H9 (cell line): ENCODE measurements around the gene MUC21. TPM values are rescaled to one million over a fixed set of nuclear protein-coding genes. Genes with fewer than 3 reads are reported as not detected.

ENCODE experiments used
- DNase-seq: peaks from one replicate; pipeline ENCODE4 v3.0.0-alpha.2; 2017
- H2AFZ ChIP-seq: one replicate; pipeline ENCODE4 v1.6.1; 2013; ENCODE audit warnings: mild to moderate bottlenecking, low read length, control low read depth, moderate library complexity
- H2AK5ac ChIP-seq: 2 replicates; pipeline ENCODE4 v1.6.1; 2013; ENCODE audit warnings: low read length, control low read depth, mixed read lengths; ENCODE audit not compliant: insufficient read length
- H2BK120ac ChIP-seq: one replicate; pipeline ENCODE4 v1.6.1; 2013; ENCODE audit warnings: low read depth, mild to moderate bottlenecking, low read length, control low read depth, inconsistent platforms; ENCODE audit not compliant: poor library complexity, severe bottlenecking
- H2BK12ac ChIP-seq: 2 replicates; pipeline ENCODE4 v1.6.1; 2013; ENCODE audit warnings: low read length, control low read depth, mixed read lengths, low read depth; ENCODE audit not compliant: insufficient read length
- H2BK15ac ChIP-seq: 2 replicates; pipeline ENCODE4 v1.6.1; 2013; ENCODE audit warnings: low read depth, low read length, control low read depth
- H2BK20ac ChIP-seq: one replicate; pipeline ENCODE4 v1.6.1; 2013; ENCODE audit warnings: low read depth, mild to moderate bottlenecking, low read length, control low read depth, inconsistent platforms; ENCODE audit not compliant: poor library complexity, severe bottlenecking
- H2BK5ac ChIP-seq: 2 replicates; pipeline ENCODE4 v1.6.1; 2013; ENCODE audit warnings: low read length, control low read depth, mixed read lengths; ENCODE audit not compliant: insufficient read length
- H3K14ac ChIP-seq: 2 replicates; pipeline ENCODE4 v1.6.1; 2013; ENCODE audit warnings: low read length, control low read depth; ENCODE audit not compliant: insufficient read depth
- H3K18ac ChIP-seq: 2 replicates; pipeline ENCODE4 v1.6.1; 2013; ENCODE audit warnings: low read depth, mild to moderate bottlenecking, mixed read lengths, low read length, control low read depth; ENCODE audit not compliant: insufficient read length
- H3K23ac ChIP-seq: 2 replicates; pipeline ENCODE4 v1.6.1; 2013; ENCODE audit warnings: low read length, control low read depth, mixed read lengths, low read depth; ENCODE audit not compliant: insufficient read length
- H3K23me2 ChIP-seq: 2 replicates; pipeline ENCODE4 v1.6.1; 2013; ENCODE audit warnings: low read depth, mild to moderate bottlenecking, mixed read lengths, low read length, control low read depth; ENCODE audit not compliant: insufficient read length, poor library complexity, severe bottlenecking
- H3K27ac ChIP-seq: 2 replicates; pipeline ENCODE4 v1.5.1; 2013; ENCODE audit warnings: low read length, control low read depth, mixed read lengths, low read depth; ENCODE audit not compliant: insufficient read length
- H3K27me3 ChIP-seq: 2 replicates; pipeline ENCODE4 v1.6.1; 2013; ENCODE audit warnings: low read length, control low read depth, inconsistent platforms; ENCODE audit not compliant: insufficient read depth
- H3K4ac ChIP-seq: 2 replicates; pipeline ENCODE4 v1.6.1; 2013; ENCODE audit warnings: low read depth, mild to moderate bottlenecking, control low read depth, inconsistent platforms, low read length, moderate library complexity
- H3K4me1 ChIP-seq: 2 replicates; pipeline ENCODE4 v1.6.1; 2013; ENCODE audit warnings: low read length, control low read depth, inconsistent platforms; ENCODE audit not compliant: insufficient read depth
- H3K4me2 ChIP-seq: 2 replicates; pipeline ENCODE4 v1.6.1; 2013; ENCODE audit warnings: low read length, control low read depth, mixed read lengths; ENCODE audit not compliant: insufficient read length, insufficient read depth
- H3K56ac ChIP-seq: 2 replicates; pipeline ENCODE4 v1.6.1; 2013; ENCODE audit warnings: low read depth, mild to moderate bottlenecking, mixed read lengths, low read length, control low read depth; ENCODE audit not compliant: insufficient read length
- H3K79me1 ChIP-seq: 2 replicates; pipeline ENCODE4 v1.6.1; 2013; ENCODE audit warnings: low read depth, mild to moderate bottlenecking, moderate library complexity, low read length, control low read depth, inconsistent platforms; ENCODE audit not compliant: insufficient read depth, poor library complexity, severe bottlenecking
- H3K79me2 ChIP-seq: 2 replicates; pipeline ENCODE4 v1.6.1; 2013; ENCODE audit warnings: low read length, control low read depth, inconsistent platforms; ENCODE audit not compliant: insufficient read depth
- H3K9ac ChIP-seq: 2 replicates; pipeline ENCODE4 v1.6.1; 2013; ENCODE audit warnings: low read length, control low read depth, mixed read lengths; ENCODE audit not compliant: insufficient read length; ENCODE audit errors: extremely low read depth
- H3K9me3 ChIP-seq: one replicate; pipeline ENCODE4 v1.6.1; 2013; ENCODE audit warnings: low read depth, low read length, inconsistent platforms; ENCODE audit not compliant: control insufficient read depth
- H3T11ph ChIP-seq: one replicate; pipeline ENCODE4 v1.6.1; 2013; ENCODE audit warnings: mild to moderate bottlenecking, low read length, control low read depth, inconsistent platforms
- H4K20me1 ChIP-seq: one replicate; pipeline ENCODE4 v1.6.1; 2013; ENCODE audit not compliant: control insufficient read depth, insufficient read length, insufficient read depth
- H4K5ac ChIP-seq: 2 replicates; pipeline ENCODE4 v1.6.1; 2013; ENCODE audit warnings: low read depth, mild to moderate bottlenecking, mixed read lengths, low read length, control low read depth; ENCODE audit not compliant: insufficient read length
- H4K8ac ChIP-seq: replicated peaks from 2 replicates; pipeline ENCODE4 v1.6.1; 2013; ENCODE audit warnings: low read length, control low read depth, mixed read lengths, low read depth; ENCODE audit not compliant: insufficient read length
- H4K91ac ChIP-seq: 2 replicates; pipeline ENCODE4 v1.6.1; 2013; ENCODE audit warnings: low read depth, mild to moderate bottlenecking, moderate library complexity, mixed read lengths, low read length, control low read depth; ENCODE audit not compliant: insufficient read length
- H3K27ac Mint-ChIP-seq, 3 experiments: 2 replicates in 2 of 3; 3 replicates in 1 of 3; pipeline ENCODE4 v1.8.0; 2020 to 2021; ENCODE audit warnings: mixed read lengths in 3 of 3, mild to moderate bottlenecking in 1 of 3, moderate library complexity in 1 of 3
- H3K27me3 Mint-ChIP-seq: 2 replicates; pipeline ENCODE4 v1.8.0; 2021; ENCODE audit warnings: low read depth, mild to moderate bottlenecking, moderate library complexity, mixed read lengths
- H3K36me3 Mint-ChIP-seq, 3 experiments: 2 replicates in 2 of 3; 3 replicates in 1 of 3; pipeline ENCODE4 v1.8.0; 2020 to 2021; ENCODE audit warnings: low read depth in 3 of 3, mixed read lengths in 3 of 3; ENCODE audit not compliant: insufficient read depth in 1 of 3
- H3K4me1 Mint-ChIP-seq, 2 experiments: 2 replicates each; pipeline ENCODE4 v1.8.0; 2020; ENCODE audit warnings: mixed read lengths in 2 of 2
- H3K4me3 Mint-ChIP-seq, 2 experiments: 2 replicates in 1 of 2; 3 replicates in 1 of 2; pipeline ENCODE4 v1.8.0; 2020 to 2021; ENCODE audit warnings: mild to moderate bottlenecking in 2 of 2, mixed read lengths in 2 of 2, moderate library complexity in 1 of 2
- H3K9me3 Mint-ChIP-seq, 2 experiments: 2 replicates in 1 of 2; 3 replicates in 1 of 2; pipeline ENCODE4 v1.8.0; 2020; ENCODE audit warnings: mild to moderate bottlenecking in 2 of 2, mixed read lengths in 2 of 2, moderate library complexity in 1 of 2
- CTCF ChIP-seq: fragments of 200-600 bp; sonication (generic); conservative IDR thresholded peaks from 3 replicates; pipeline ENCODE4 v1.8.0; 2021; ENCODE audit warnings: antibody characterized with exemption, mild to moderate bottlenecking
- WGBS: extraction: QIAGEN DNeasy Blood & Tissue Kit; methylation state at CpG from one replicate; pipeline ENCODE4 v1.1.7; 2013; ENCODE audit warnings: missing lambda C conversion rate, low lambda C conversion rate, mixed read lengths; ENCODE audit not compliant: insufficient read length; ENCODE audit errors: extremely low coverage; 5-methylcytosine and 5-hydroxymethylcytosine counted together
- total RNA-seq: library from RNA; stranded (reverse); gene quantifications from 2 replicates; pipeline ENCODE4 v1.2.1, GENCODE V29; 2021

MUC21 gene
- total RNA-seq, 1 experiment from 2014 or later: not detected

GRCh38 chr6:30988209-30988825 is 4.8 kb downstream of the MUC21 start:
- no peak for TF ChIP-seq CTCF

More at GRCh38 chr6:30988209-30988825, 4.8 kb downstream of the MUC21 start:
- no peak overlapping the region for H3K4ac ChIP-seq
- H4K5ac ChIP-seq: no peak overlapping the region
- no peak overlapping the region for H2AK5ac ChIP-seq
- H3K56ac ChIP-seq: no peak overlapping the region
- H2BK12ac ChIP-seq: no peak overlapping the region
- H4K8ac ChIP-seq: no peak overlapping the region
- H3K18ac ChIP-seq: no peak overlapping the region
- Mint-ChIP-seq H3K27ac (no peak overlapping the region), H3K27me3 (peaks cover 5% of the 10 kb centered on the region; the same call in 1 of the 2 replicates), H3K9me3 (no peaks in the 10 kb centered on the region; a peak in 1 of 5 replicates), H3K4me3 (no peak overlapping the region), H3K36me3 (no peaks in the 10 kb centered on the region; a peak in 1 of 7 replicates), H3K4me1 (peaks cover 11 to 12% of the 10 kb centered on the region in 2 experiments)
- no peak overlapping the region for H2BK15ac ChIP-seq
- H3K23me2 ChIP-seq: no peaks in the 10 kb centered on the region
- H3K14ac ChIP-seq: no peak overlapping the region
- no peak overlapping the region for H2AFZ ChIP-seq
- no peaks in the 10 kb centered on the region for H3K79me1 ChIP-seq
- H2BK5ac ChIP-seq: no peak overlapping the region
- no peak overlapping the region for H4K91ac ChIP-seq
- H3K79me2 ChIP-seq: no peaks in the 10 kb centered on the region
- no peak overlapping the region for H3K23ac ChIP-seq
- H3K4me2 ChIP-seq: no peak overlapping the region
- no CpG with 5 or more reads among the region's 9 CpGs for WGBS
- H4K20me1 ChIP-seq: no peaks in the 10 kb centered on the region
- no peak overlapping the region for H3K9ac ChIP-seq
- no peaks in the 10 kb centered on the region; the same call in 1 of the 2 replicates for H3K4me1 ChIP-seq
- no peaks in the 10 kb centered on the region for H3K27me3 ChIP-seq
- no peak overlapping the region for H2BK120ac ChIP-seq
- H3T11ph ChIP-seq: no peak overlapping the region
- H3K27ac ChIP-seq: no peak overlapping the region
- no peaks in the 10 kb centered on the region for H3K9me3 ChIP-seq
- no peak overlapping the region for H2BK20ac ChIP-seq
- no peak for DNase-seq
